HEK293 (cell line): ENCODE data around the gene AP5Z1.

Experiments used
- CTCF ChIP-seq: fragments of 450-650 bp; formaldehyde crosslinking; IDR thresholded peaks from 2 replicates; pipeline ENCODE4 v1.5.1; 2016; ENCODE audit warnings: missing biosample characterization, missing genetic modification characterization
- HOXD13 ChIP-seq: sonication (generic); formaldehyde crosslinking; IDR thresholded peaks from 2 replicates; pipeline ENCODE4 v1.8.0; 2022; ENCODE audit warnings: missing genetic modification reagents, borderline replicate concordance
- KLF10 ChIP-seq: fragments of 450-650 bp; IDR thresholded peaks from 2 replicates; pipeline ENCODE4 v1.5.1; 2018; ENCODE audit warnings: missing biosample characterization, mild to moderate bottlenecking, missing genetic modification characterization
- ZBTB8A ChIP-seq: fragments of 450-650 bp; formaldehyde crosslinking; IDR thresholded peaks from 2 replicates; pipeline ENCODE4 v1.5.1; 2016; ENCODE audit warnings: missing biosample characterization, missing genetic modification characterization
- ZNF302 ChIP-seq: fragments of 450-650 bp; formaldehyde crosslinking; IDR thresholded peaks from 2 replicates; pipeline ENCODE4 v1.5.1; 2016; ENCODE audit warnings: missing biosample characterization, missing genetic modification characterization, low read depth
- ZNF311 ChIP-seq: fragments of 450-650 bp; formaldehyde crosslinking; IDR thresholded peaks from 2 replicates; pipeline ENCODE4 v1.5.1; 2017; ENCODE audit warnings: missing biosample characterization, missing genetic modification characterization, borderline replicate concordance
- ZNF707 ChIP-seq: fragments of 450-650 bp; formaldehyde crosslinking; IDR thresholded peaks from 2 replicates; pipeline ENCODE4 v1.5.1; 2016; ENCODE audit warnings: missing biosample characterization, missing genetic modification characterization
- TF ChIP-seq, protein P1 (sequence below): fragments of 450-650 bp; formaldehyde crosslinking; IDR thresholded peaks from 2 replicates; pipeline ENCODE4 v1.5.1; 2016; ENCODE audit warnings: missing biosample characterization, missing genetic modification characterization
- TF ChIP-seq, protein P2 (sequence below): fragments of 450-650 bp; formaldehyde crosslinking; IDR thresholded peaks from 2 replicates; pipeline ENCODE4 v1.5.1; 2016; ENCODE audit warnings: missing biosample characterization, missing genetic modification characterization

DNA sequence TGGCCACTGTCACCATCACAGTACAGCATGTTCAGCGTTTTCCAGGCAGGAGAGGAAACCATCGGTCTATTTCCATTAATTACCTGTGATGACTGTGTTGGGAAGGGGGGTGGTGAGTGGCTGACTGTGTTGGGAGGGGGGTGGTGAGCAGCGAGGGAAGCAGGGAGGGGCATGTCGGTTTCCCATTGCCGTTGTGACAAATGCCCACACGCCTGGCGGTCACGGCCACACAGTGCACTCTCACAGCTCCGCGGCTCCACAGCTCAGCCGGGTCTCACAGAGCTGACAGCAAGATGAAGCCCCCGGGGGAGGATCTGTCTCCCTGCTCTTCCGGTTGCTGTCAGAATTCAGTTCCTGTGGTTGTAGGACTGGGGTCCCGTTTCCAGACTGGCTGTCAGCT, 39.0 kb downstream of the AP5Z1 start:
- TF ChIP-seq ZNF707 (no peak), ZNF311 (tag by site-specific recombination) (no peak), CTCF (no peak), HOXD13 (CRISPR knock-in tag) (no peak), ZBTB8A (tag by site-specific recombination) (no peak), KLF10 (tag by site-specific recombination) (no peak), ZNF302 (no peak)
- TF ChIP-seq, protein P1, sequence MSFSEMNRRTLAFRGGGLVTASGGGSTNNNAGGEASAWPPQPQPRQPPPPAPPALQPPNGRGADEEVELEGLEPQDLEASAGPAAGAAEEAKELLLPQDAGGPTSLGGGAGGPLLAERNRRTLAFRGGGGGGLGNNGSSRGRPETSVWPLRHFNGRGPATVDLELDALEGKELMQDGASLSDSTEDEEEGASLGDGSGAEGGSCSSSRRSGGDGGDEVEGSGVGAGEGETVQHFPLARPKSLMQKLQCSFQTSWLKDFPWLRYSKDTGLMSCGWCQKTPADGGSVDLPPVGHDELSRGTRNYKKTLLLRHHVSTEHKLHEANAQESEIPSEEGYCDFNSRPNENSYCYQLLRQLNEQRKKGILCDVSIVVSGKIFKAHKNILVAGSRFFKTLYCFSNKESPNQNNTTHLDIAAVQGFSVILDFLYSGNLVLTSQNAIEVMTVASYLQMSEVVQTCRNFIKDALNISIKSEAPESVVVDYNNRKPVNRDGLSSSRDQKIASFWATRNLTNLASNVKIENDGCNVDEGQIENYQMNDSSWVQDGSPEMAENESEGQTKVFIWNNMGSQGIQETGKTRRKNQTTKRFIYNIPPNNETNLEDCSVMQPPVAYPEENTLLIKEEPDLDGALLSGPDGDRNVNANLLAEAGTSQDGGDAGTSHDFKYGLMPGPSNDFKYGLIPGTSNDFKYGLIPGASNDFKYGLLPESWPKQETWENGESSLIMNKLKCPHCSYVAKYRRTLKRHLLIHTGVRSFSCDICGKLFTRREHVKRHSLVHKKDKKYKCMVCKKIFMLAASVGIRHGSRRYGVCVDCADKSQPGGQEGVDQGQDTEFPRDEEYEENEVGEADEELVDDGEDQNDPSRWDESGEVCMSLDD (tag by site-specific recombination) = no peak
- TF ChIP-seq, protein P2, sequence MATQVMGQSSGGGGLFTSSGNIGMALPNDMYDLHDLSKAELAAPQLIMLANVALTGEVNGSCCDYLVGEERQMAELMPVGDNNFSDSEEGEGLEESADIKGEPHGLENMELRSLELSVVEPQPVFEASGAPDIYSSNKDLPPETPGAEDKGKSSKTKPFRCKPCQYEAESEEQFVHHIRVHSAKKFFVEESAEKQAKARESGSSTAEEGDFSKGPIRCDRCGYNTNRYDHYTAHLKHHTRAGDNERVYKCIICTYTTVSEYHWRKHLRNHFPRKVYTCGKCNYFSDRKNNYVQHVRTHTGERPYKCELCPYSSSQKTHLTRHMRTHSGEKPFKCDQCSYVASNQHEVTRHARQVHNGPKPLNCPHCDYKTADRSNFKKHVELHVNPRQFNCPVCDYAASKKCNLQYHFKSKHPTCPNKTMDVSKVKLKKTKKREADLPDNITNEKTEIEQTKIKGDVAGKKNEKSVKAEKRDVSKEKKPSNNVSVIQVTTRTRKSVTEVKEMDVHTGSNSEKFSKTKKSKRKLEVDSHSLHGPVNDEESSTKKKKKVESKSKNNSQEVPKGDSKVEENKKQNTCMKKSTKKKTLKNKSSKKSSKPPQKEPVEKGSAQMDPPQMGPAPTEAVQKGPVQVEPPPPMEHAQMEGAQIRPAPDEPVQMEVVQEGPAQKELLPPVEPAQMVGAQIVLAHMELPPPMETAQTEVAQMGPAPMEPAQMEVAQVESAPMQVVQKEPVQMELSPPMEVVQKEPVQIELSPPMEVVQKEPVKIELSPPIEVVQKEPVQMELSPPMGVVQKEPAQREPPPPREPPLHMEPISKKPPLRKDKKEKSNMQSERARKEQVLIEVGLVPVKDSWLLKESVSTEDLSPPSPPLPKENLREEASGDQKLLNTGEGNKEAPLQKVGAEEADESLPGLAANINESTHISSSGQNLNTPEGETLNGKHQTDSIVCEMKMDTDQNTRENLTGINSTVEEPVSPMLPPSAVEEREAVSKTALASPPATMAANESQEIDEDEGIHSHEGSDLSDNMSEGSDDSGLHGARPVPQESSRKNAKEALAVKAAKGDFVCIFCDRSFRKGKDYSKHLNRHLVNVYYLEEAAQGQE = no peak
